MM.1S (cell line): Measurements from ENCODE around the gene WBP1L.

ENCODE experiments used
- CTCF ChIP-seq: fragments of 300-600 bp; sonication (generic); IDR thresholded peaks from 2 replicates; pipeline ENCODE4 v1.5.1; 2016; ENCODE audit warnings: antibody characterized with exemption, low read length, mixed read lengths
- EZH2 ChIP-seq: fragments of 300-600 bp; sonication (generic); optimal IDR thresholded peaks from 2 replicates; pipeline ENCODE3; 2017; ENCODE audit warnings: low read depth, mild to moderate bottlenecking, antibody characterized with exemption, low read length, mixed read lengths

- TF ChIP-seq CTCF (no peak), EZH2 (no peak)
Measured at GRCh38 chr10:102813017-102813541, 69.3 kb downstream of the WBP1L start.
